Upper lobe of right lung (tissue), 1 donor: ENCODE measurements around the gene SYT1. TPM values are rescaled to one million over a fixed set of nuclear protein-coding genes. Genes with fewer than 3 reads are reported as not detected.

Experiments used
- ATAC-seq: fragments of 200-7000 bp; cut with Tn5 transposase; one replicate; pipeline ENCODE4 v1.9.1; 2020; ENCODE audit warnings: mild to moderate bottlenecking, moderate library complexity
- DNase-seq: peaks from one replicate; pipeline ENCODE4 v3.0.0-alpha.2; 2020
- H3K27ac ChIP-seq: fragments of 200-600 bp; one replicate; pipeline ENCODE4 v1.8.0; 2022
- H3K27me3 ChIP-seq: fragments of 200-600 bp; one replicate; pipeline ENCODE4 v1.8.0; 2022; ENCODE audit warnings: mild to moderate bottlenecking
- H3K36me3 ChIP-seq: fragments of 200-600 bp; one replicate; pipeline ENCODE4 v1.8.0; 2022
- H3K4me1 ChIP-seq: fragments of 200-600 bp; one replicate; pipeline ENCODE4 v1.8.0; 2022
- H3K4me3 ChIP-seq: fragments of 200-600 bp; one replicate; pipeline ENCODE4 v1.8.0; 2022; ENCODE audit warnings: mild to moderate bottlenecking
- H3K9me3 ChIP-seq: fragments of 200-600 bp; one replicate; pipeline ENCODE4 v1.8.0; 2022
- CTCF ChIP-seq: fragments of 200-600 bp; IDR thresholded peaks from one replicate; pipeline ENCODE4 v1.8.0; 2022; ENCODE audit warnings: antibody characterized with exemption
- intact Hi-C: fragments of 100-400 bp; cut with DNase I; formaldehyde crosslinking; loops from one replicate; pipeline ENCODE4 v1.11.0; 2022
- total RNA-seq: library from RNA; stranded (reverse); fragmentation: NEBNext Ultra II Directional; extraction: Animal tissue kit (Norgen Biotek cat#: 25700); gene quantifications from one replicate; pipeline ENCODE4 v1.2.1, GENCODE V29; 2021
- donor health status: DM: no; HTN: yes; CAD: no; lungs with severe emphysema.

SYT1 gene
- total RNA-seq, 1 donor from 2014 or later, result 0.58 TPM

GRCh38 chr12:79275631-79276030 is 411.1 kb downstream of the SYT1 start:
- intact Hi-C loops, result no loop called here
- H3K4me1 ChIP-seq, result no peaks in the 10 kb centered on the region
- DNase-seq, result no peak
- H3K9me3 ChIP-seq, result no peaks in the 10 kb centered on the region
- no peak overlapping the region for H3K4me3 ChIP-seq
- ATAC-seq, result no peak
- no peaks in the 10 kb centered on the region for H3K27me3 ChIP-seq
- H3K36me3 ChIP-seq, result no peaks in the 10 kb centered on the region
- TF ChIP-seq CTCF, result no peak
- H3K27ac ChIP-seq, result no peak overlapping the region

- DNase-seq (no peak), ATAC-seq (no peak)
- no peak for TF ChIP-seq CTCF
- Histone ChIP-seq H3K9me3 (no peaks in the 10 kb centered on the region), H3K27me3 (no peaks in the 10 kb centered on the region), H3K4me3 (no peak overlapping the region), H3K27ac (no peak overlapping the region), H3K36me3 (no peaks in the 10 kb centered on the region), H3K4me1 (no peaks in the 10 kb centered on the region)
- intact Hi-C loops, result no loop called here
These were observed 418.8 kb downstream of the SYT1 start for GRCh38 chr12:79283364-79283763.

GRCh38 chr12:79288911-79289310 is 424.3 kb downstream of the SYT1 start:
- intact Hi-C loops, result no loop called here
- DNase-seq (no peak), ATAC-seq (no peak)
- no peak for TF ChIP-seq CTCF
- H3K4me1 ChIP-seq, result no peaks in the 10 kb centered on the region
- no peaks in the 10 kb centered on the region for H3K27me3 ChIP-seq
- H3K27ac ChIP-seq, result no peak overlapping the region
- H3K36me3 ChIP-seq, result no peaks in the 10 kb centered on the region
- no peaks in the 10 kb centered on the region for H3K9me3 ChIP-seq
- H3K4me3 ChIP-seq, result no peak overlapping the region

- no peaks in the 10 kb centered on the region for H3K4me1 ChIP-seq
- ATAC-seq, result no peak
- intact Hi-C loops, result no loop called here
- no peaks in the 10 kb centered on the region for H3K9me3 ChIP-seq
- H3K36me3 ChIP-seq, result no peaks in the 10 kb centered on the region
- H3K27me3 ChIP-seq, result no peaks in the 10 kb centered on the region
- H3K27ac ChIP-seq, result no peak overlapping the region
- no peak for DNase-seq
- no peak overlapping the region for H3K4me3 ChIP-seq
- TF ChIP-seq CTCF, result no peak
These were observed 427.1 kb downstream of the SYT1 start for GRCh38 chr12:79291711-79292110.

GRCh38 chr12:79294590-79294989 is 430.0 kb downstream of the SYT1 start:
- no peak for TF ChIP-seq CTCF
- Histone ChIP-seq H3K9me3 (no peaks in the 10 kb centered on the region), H3K36me3 (no peaks in the 10 kb centered on the region), H3K4me3 (no peak overlapping the region), H3K4me1 (no peaks in the 10 kb centered on the region), H3K27me3 (no peaks in the 10 kb centered on the region), H3K27ac (no peak overlapping the region)
- ATAC-seq (no peak), DNase-seq (no peak)
- intact Hi-C loops, result no loop called here

GRCh38 chr12:79295572-79295971 is 431.0 kb downstream of the SYT1 start:
- no peak for ATAC-seq

More at GRCh38 chr12:79295572-79295971, 431.0 kb downstream of the SYT1 start:
- DNase-seq, result no peak
- H3K36me3 ChIP-seq, result no peaks in the 10 kb centered on the region
- H3K27ac ChIP-seq, result no peak overlapping the region
- H3K4me3 ChIP-seq, result no peak overlapping the region
- no peaks in the 10 kb centered on the region for H3K9me3 ChIP-seq
- H3K4me1 ChIP-seq, result no peaks in the 10 kb centered on the region
- intact Hi-C loops, result no loop called here
- no peak for TF ChIP-seq CTCF
- no peaks in the 10 kb centered on the region for H3K27me3 ChIP-seq
